ENCODE results near the gene TXNDC17. TPM values are rescaled to one million over a fixed set of nuclear protein-coding genes. Genes with fewer than 3 reads are reported as not detected.

The TXNDC17 gene
- total RNA-seq, 1 experiment from 2014 or later = 114 TPM

DNA sequence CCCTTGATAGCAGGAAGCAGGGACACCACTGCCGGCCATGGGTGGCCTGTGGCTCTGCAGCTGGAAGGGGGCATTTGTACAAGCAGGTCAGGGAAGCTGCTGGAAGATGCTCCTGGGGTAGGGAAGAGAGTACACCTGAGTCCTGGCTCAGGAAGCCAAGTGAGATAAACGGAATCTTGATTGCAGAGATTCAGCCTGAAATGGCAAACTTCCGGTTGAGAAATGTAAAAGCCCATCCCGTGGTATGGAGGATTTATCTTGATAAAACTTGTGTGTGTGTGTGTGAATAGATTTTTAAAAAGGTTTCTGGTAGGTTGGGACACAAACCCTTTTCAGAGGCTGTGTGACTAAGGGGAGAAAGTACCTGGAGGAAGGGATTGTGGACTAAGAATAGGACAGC is 40.3 kb downstream of the TXNDC17 start:
- intact Hi-C loops (cut with micrococcal nuclease; ENCODE audit: unreplicated experiment) = no loop called here
- POLR2A ChIA-PET (ENCODE audit: unreplicated experiment) = no interaction called here
- H3K27me3 ChIP-seq (ENCODE audit: insufficient read depth, low read depth) = no peaks in the 10 kb centered on the region
- no peak overlapping the region for H2AFZ ChIP-seq
- no peaks in the 10 kb centered on the region for H3K9me3 ChIP-seq (ENCODE audit: insufficient read depth, low read depth)
- H3K27ac ChIP-seq = no peak overlapping the region
- H4K20me1 ChIP-seq (ENCODE audit: insufficient read depth) = no peaks in the 10 kb centered on the region
- CTCF ChIA-PET = no interaction called here
- H3K79me2 ChIP-seq (ENCODE audit: low read depth) = no peaks in the 10 kb centered on the region
- H3K4me2 ChIP-seq = no peak overlapping the region
- DNase-seq = no peak
- no TSS peak for BruUV-seq (replicated peaks)
- no peaks in the 10 kb centered on the region for H3K4me1 ChIP-seq (replicated peaks; ENCODE audit: insufficient read depth)
- no peak overlapping the region for H3K4me3 ChIP-seq
- H3F3A ChIP-seq (ENCODE audit: insufficient read depth, low read depth) = no peaks in the 10 kb centered on the region
- no peak for TF ChIP-seq EZH2 (IDR thresholded peaks at IDR 0.05; ENCODE audit: low read depth)
- TF ChIP-seq, protein P1, sequence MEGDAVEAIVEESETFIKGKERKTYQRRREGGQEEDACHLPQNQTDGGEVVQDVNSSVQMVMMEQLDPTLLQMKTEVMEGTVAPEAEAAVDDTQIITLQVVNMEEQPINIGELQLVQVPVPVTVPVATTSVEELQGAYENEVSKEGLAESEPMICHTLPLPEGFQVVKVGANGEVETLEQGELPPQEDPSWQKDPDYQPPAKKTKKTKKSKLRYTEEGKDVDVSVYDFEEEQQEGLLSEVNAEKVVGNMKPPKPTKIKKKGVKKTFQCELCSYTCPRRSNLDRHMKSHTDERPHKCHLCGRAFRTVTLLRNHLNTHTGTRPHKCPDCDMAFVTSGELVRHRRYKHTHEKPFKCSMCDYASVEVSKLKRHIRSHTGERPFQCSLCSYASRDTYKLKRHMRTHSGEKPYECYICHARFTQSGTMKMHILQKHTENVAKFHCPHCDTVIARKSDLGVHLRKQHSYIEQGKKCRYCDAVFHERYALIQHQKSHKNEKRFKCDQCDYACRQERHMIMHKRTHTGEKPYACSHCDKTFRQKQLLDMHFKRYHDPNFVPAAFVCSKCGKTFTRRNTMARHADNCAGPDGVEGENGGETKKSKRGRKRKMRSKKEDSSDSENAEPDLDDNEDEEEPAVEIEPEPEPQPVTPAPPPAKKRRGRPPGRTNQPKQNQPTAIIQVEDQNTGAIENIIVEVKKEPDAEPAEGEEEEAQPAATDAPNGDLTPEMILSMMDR (conservative IDR thresholded peaks at IDR 0.05) = no peak
- no peaks in the 10 kb centered on the region for H3K9me2 ChIP-seq (ENCODE audit: insufficient read depth)
- H3K36me3 ChIP-seq (ENCODE audit: low read depth) = no peaks in the 10 kb centered on the region

- no peaks in the 10 kb centered on the region for H3K27me3 ChIP-seq (ENCODE audit: insufficient read depth, low read depth)
- intact Hi-C loops (cut with micrococcal nuclease; ENCODE audit: unreplicated experiment) = no loop called here
- no peak overlapping the region for H2AFZ ChIP-seq
- no peaks in the 10 kb centered on the region for H3K79me2 ChIP-seq (ENCODE audit: low read depth)
- H3K9me3 ChIP-seq (ENCODE audit: insufficient read depth, low read depth) = no peaks in the 10 kb centered on the region
- BruUV-seq (replicated peaks) = no TSS peak
- POLR2A ChIA-PET (ENCODE audit: unreplicated experiment) = no interaction called here
- no peaks in the 10 kb centered on the region for H3F3A ChIP-seq (ENCODE audit: insufficient read depth, low read depth)
- H3K4me1 ChIP-seq (replicated peaks; ENCODE audit: insufficient read depth) = no peaks in the 10 kb centered on the region
- no peak overlapping the region for H3K4me3 ChIP-seq
- no peaks in the 10 kb centered on the region for H3K36me3 ChIP-seq (ENCODE audit: low read depth)
- H3K9me2 ChIP-seq (ENCODE audit: insufficient read depth) = no peaks in the 10 kb centered on the region
- H3K4me2 ChIP-seq = no peak overlapping the region
- peak in 1 of 2 experiments; percentile 29 for DNase-seq
- CTCF ChIA-PET = no interaction called here
- no peaks in the 10 kb centered on the region for H4K20me1 ChIP-seq (ENCODE audit: insufficient read depth)
- TF ChIP-seq, protein P1 (conservative IDR thresholded peaks at IDR 0.05) = no peak
- no peak for TF ChIP-seq EZH2 (IDR thresholded peaks at IDR 0.05; ENCODE audit: low read depth)
- H3K27ac ChIP-seq = no peak overlapping the region
Observed at GRCh38 chr17:6681671-6682070, 40.8 kb downstream of the TXNDC17 start.

DNA sequence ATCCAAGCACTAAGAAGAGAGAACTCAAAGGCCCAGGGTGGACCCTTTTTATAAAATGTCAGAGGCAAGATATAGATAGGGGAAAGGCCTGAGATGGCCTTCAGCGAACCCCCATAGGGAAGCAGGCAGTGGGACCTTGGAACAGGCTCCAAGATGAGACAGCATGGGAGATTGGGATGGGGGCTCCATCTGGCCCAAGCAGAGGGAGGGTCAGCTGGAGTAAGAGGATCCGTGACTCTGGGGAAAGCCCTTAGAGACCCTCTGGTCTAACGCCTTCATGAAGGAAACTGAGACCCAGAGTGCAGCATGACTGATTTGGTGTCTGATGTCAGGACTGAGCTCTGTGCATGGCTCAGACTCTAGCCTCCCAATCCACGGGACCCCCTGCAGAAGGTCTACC is 41.5 kb downstream of the TXNDC17 start:
- POLR2A ChIA-PET (ENCODE audit: unreplicated experiment) = no interaction called here
- intact Hi-C loops (cut with micrococcal nuclease; ENCODE audit: unreplicated experiment) = no loop called here
- no peak overlapping the region for H3K4me3 ChIP-seq

More for the DNA sequence above, 41.5 kb downstream of the TXNDC17 start:
- H2AFZ ChIP-seq = no peak overlapping the region
- H3K79me2 ChIP-seq (ENCODE audit: low read depth) = no peaks in the 10 kb centered on the region
- CTCF ChIA-PET = interaction anchor here (0.6 kb wide), 1 partner anchor 501 kb away, joined by 3 read pairs; no protein-coding TSS in a partner anchor
- no peak overlapping the region for H3K27ac ChIP-seq
- H3K36me3 ChIP-seq (ENCODE audit: low read depth) = no peaks in the 10 kb centered on the region
- no peaks in the 10 kb centered on the region for H3F3A ChIP-seq (ENCODE audit: insufficient read depth, low read depth)
- no peaks in the 10 kb centered on the region for H3K9me2 ChIP-seq (ENCODE audit: insufficient read depth)
- no peaks in the 10 kb centered on the region for H4K20me1 ChIP-seq (ENCODE audit: insufficient read depth)
- H3K27me3 ChIP-seq (ENCODE audit: insufficient read depth, low read depth) = no peaks in the 10 kb centered on the region
- no peak for TF ChIP-seq EZH2 (IDR thresholded peaks at IDR 0.05; ENCODE audit: low read depth)
- TF ChIP-seq, protein P1 (conservative IDR thresholded peaks at IDR 0.05) = no peak
- no peaks in the 10 kb centered on the region for H3K9me3 ChIP-seq (ENCODE audit: insufficient read depth, low read depth)
- H3K4me2 ChIP-seq = no peak overlapping the region
- DNase-seq = no peak
- BruUV-seq (replicated peaks) = no TSS peak
- H3K4me1 ChIP-seq (replicated peaks; ENCODE audit: insufficient read depth) = no peaks in the 10 kb centered on the region

All from PC-9 (cell line).